Loucy (cell line): ENCODE measurements around the gene BANK1.

ENCODE experiments used
- H2AFZ ChIP-seq: fragments of 200-600 bp; sonication (generic); 2 replicates; pipeline ENCODE4 v1.6.0; 2016; ENCODE audit warnings: antibody characterized with exemption, mild to moderate bottlenecking, low read length, moderate library complexity
- H3F3A ChIP-seq: fragments of 200-600 bp; 2 replicates; pipeline ENCODE4 v1.6.0; 2016; ENCODE audit warnings: antibody characterized with exemption, low read depth, mild to moderate bottlenecking
- H3K27me3 ChIP-seq: fragments of 200-600 bp; sonication (generic); 2 replicates; pipeline ENCODE4 v1.6.1; 2014; ENCODE audit warnings: low read length, mild to moderate bottlenecking; ENCODE audit not compliant: insufficient read depth, poor library complexity, severe bottlenecking
- H3K36me3 ChIP-seq: fragments of 200-600 bp; sonication (generic); 2 replicates; pipeline ENCODE4 v1.6.1; 2016; ENCODE audit warnings: low read length; ENCODE audit not compliant: insufficient read depth
- H3K4me1 ChIP-seq: fragments of 200-600 bp; sonication (generic); 2 replicates; pipeline ENCODE4 v1.5.1; 2014; ENCODE audit warnings: low read length, mild to moderate bottlenecking; ENCODE audit not compliant: insufficient read depth, poor library complexity, severe bottlenecking
- H3K4me2 ChIP-seq: fragments of 200-600 bp; sonication (generic); 2 replicates; pipeline ENCODE4 v1.6.0; 2014; ENCODE audit warnings: antibody characterized with exemption, low read length, low read depth, mild to moderate bottlenecking; ENCODE audit not compliant: poor library complexity, severe bottlenecking
- H3K4me3 ChIP-seq: fragments of 200-600 bp; sonication (generic); 2 replicates; pipeline ENCODE4 v1.5.1; 2014; ENCODE audit warnings: low read length, mild to moderate bottlenecking, mixed read lengths; ENCODE audit not compliant: poor library complexity, severe bottlenecking
- H3K79me2 ChIP-seq: fragments of 200-600 bp; sonication (generic); 2 replicates; pipeline ENCODE4 v1.6.1; 2014; ENCODE audit warnings: low read length; ENCODE audit not compliant: insufficient read depth
- H3K9ac ChIP-seq: fragments of 200-600 bp; sonication (generic); 2 replicates; pipeline ENCODE4 v1.6.0; 2014; ENCODE audit warnings: mild to moderate bottlenecking, low read depth, low read length, moderate library complexity; ENCODE audit not compliant: poor library complexity, severe bottlenecking
- H3K9me2 ChIP-seq: fragments of 200-600 bp; sonication (generic); replicated peaks from 2 replicates; pipeline ENCODE4 v1.6.1; 2016; ENCODE audit warnings: low read depth, low read length, mixed read lengths
- H3K9me3 ChIP-seq: fragments of 200-600 bp; sonication (generic); 2 replicates; pipeline ENCODE4 v1.6.1; 2014; ENCODE audit warnings: mild to moderate bottlenecking, antibody characterized with exemption, low read length, low read depth; ENCODE audit not compliant: insufficient read depth
- H4K20me1 ChIP-seq: fragments of 200-600 bp; sonication (generic); 2 replicates; pipeline ENCODE4 v1.6.0; 2014; ENCODE audit warnings: antibody characterized with exemption, low read length, mild to moderate bottlenecking; ENCODE audit not compliant: insufficient read depth, poor library complexity, severe bottlenecking
- CTCF ChIP-seq: fragments of 200-600 bp; sonication (generic); conservative IDR thresholded peaks from 2 replicates; pipeline ENCODE4 v1.5.1; 2014; ENCODE audit warnings: mild to moderate bottlenecking, antibody characterized with exemption, low read length
- EZH2phosphoT487 ChIP-seq: fragments of 200-600 bp; IDR thresholded peaks from 2 replicates; pipeline ENCODE4 v1.6.1; 2018; ENCODE audit warnings: antibody characterized with exemption, mild to moderate bottlenecking, moderate library complexity, borderline replicate concordance

BANK1 gene

GRCh38 chr4:101948951-101949350 lies 158.4 kb downstream of the BANK1 start:
- no peak overlapping the region for H3K4me3 ChIP-seq

DNA sequence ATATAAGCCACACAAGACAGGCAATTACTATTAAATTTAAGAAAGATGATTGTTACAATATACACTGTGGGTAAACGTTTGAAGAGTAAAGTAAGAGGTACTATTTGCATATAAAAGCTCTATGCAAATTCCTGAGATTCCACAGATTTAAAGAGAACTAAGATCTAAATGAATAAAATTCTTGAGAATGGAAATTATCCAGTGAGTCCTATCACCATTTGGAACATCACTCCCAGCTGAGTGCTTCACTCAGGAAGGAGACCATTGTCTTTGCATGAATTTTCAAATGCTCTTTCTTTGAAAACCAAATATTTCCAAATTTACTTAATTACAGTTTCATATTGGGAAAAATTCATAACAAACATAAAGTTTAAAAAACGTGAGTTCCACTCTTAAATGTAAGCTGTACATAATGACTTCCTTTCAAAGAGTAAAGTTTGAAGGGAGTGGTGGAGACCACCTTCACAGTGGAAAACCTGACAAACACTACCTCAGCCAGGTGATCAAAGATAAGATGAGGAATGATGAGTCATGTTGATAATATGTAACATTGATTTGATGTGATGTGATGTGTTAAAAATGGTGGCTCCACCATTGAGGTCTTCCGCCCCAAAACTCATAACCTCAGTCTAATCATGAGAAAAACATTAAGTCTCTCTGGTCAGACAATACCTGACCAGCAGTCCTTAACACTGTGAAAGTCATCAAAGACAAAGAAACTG lies 159.9 kb downstream of the BANK1 start:
- H3K27me3 ChIP-seq, result no peaks in the 10 kb centered on the region
- no peaks in the 10 kb centered on the region for H3K9me2 ChIP-seq
- no peaks in the 10 kb centered on the region for H3K36me3 ChIP-seq
- H3K4me3 ChIP-seq, result no peak overlapping the region
- H2AFZ ChIP-seq, result no peak overlapping the region
- H3K4me1 ChIP-seq, result peaks cover 9% of the 10 kb centered on the region
- H3K9me3 ChIP-seq, result no peaks in the 10 kb centered on the region
- no peaks in the 10 kb centered on the region for H3F3A ChIP-seq
- H3K4me2 ChIP-seq, result no peak overlapping the region
- no peak for TF ChIP-seq EZH2phosphoT487
- TF ChIP-seq CTCF, result no peak
- no peak overlapping the region for H3K9ac ChIP-seq
- H4K20me1 ChIP-seq, result no peaks in the 10 kb centered on the region
- no peaks in the 10 kb centered on the region for H3K79me2 ChIP-seq

More at GRCh38 chr4:101948951-101949350, 158.4 kb downstream of the BANK1 start:
- Histone ChIP-seq H3K4me1 (no peaks in the 10 kb centered on the region), H3F3A (no peaks in the 10 kb centered on the region), H4K20me1 (no peaks in the 10 kb centered on the region), H3K9me2 (no peaks in the 10 kb centered on the region), H3K9ac (no peak overlapping the region), H3K9me3 (no peaks in the 10 kb centered on the region), H3K4me2 (no peak overlapping the region), H3K79me2 (no peaks in the 10 kb centered on the region), H2AFZ (no peak overlapping the region), H3K27me3 (no peaks in the 10 kb centered on the region), H3K36me3 (no peaks in the 10 kb centered on the region)
- TF ChIP-seq CTCF (no peak), EZH2phosphoT487 (no peak)

GRCh38 chr4:101952985-101953384 lies 162.5 kb downstream of the BANK1 start:
- Histone ChIP-seq H3K9me3 (no peaks in the 10 kb centered on the region), H3K27me3 (no peaks in the 10 kb centered on the region), H3K4me2 (no peak overlapping the region), H3K4me1 (peaks cover 9% of the 10 kb centered on the region), H3K36me3 (no peaks in the 10 kb centered on the region), H3F3A (no peaks in the 10 kb centered on the region), H3K4me3 (no peak overlapping the region), H4K20me1 (no peaks in the 10 kb centered on the region), H2AFZ (no peak overlapping the region), H3K9ac (no peak overlapping the region), H3K9me2 (no peaks in the 10 kb centered on the region), H3K79me2 (no peaks in the 10 kb centered on the region)
- TF ChIP-seq CTCF, result no peak
- no peak for TF ChIP-seq EZH2phosphoT487
